ENCODE data around the gene MED22.

MED22 gene

GRCh38 chr9:133333566-133333965 lies 14.4 kb downstream of the MED22 start:
- TF ChIP-seq FOXP2 (optimal IDR thresholded peaks at IDR 0.05; ENCODE audit: borderline replicate concordance, extremely low read depth, extremely low read length, insufficient read depth) (no peak), TAF1 (IDR thresholded peaks at IDR 0.05; ENCODE audit: borderline replicate concordance, insufficient read depth, low read length) (no peak)

- TF ChIP-seq FOXP2 (optimal IDR thresholded peaks at IDR 0.05; ENCODE audit: borderline replicate concordance, extremely low read depth, extremely low read length, insufficient read depth) (no peak), POLR2AphosphoS5 (IDR thresholded peaks at IDR 0.05; ENCODE audit: low read depth, low read length) (no peak), SIN3A (IDR thresholded peaks at IDR 0.05; ENCODE audit: borderline replicate concordance, insufficient read depth, low read length) (no peak), TAF1 (IDR thresholded peaks at IDR 0.05; ENCODE audit: borderline replicate concordance, insufficient read depth, low read length) (no peak)
Observed at GRCh38 chr9:133333011-133333410, 14.9 kb downstream of the MED22 start.

GRCh38 chr9:133332381-133332730 lies 15.6 kb downstream of the MED22 start:
- TF ChIP-seq REST (IDR thresholded peaks at IDR 0.05; ENCODE audit: insufficient read depth in 1 of 2, low read depth in 2 of 2, low read length in 2 of 2) (no peak), SIN3A (IDR thresholded peaks at IDR 0.05; ENCODE audit: borderline replicate concordance, insufficient read depth, low read length) (no peak), FOXP2 (optimal IDR thresholded peaks at IDR 0.05; ENCODE audit: borderline replicate concordance, extremely low read depth, extremely low read length, insufficient read depth) (no peak), TAF1 (IDR thresholded peaks at IDR 0.05; ENCODE audit: borderline replicate concordance, insufficient read depth, low read length) (no peak), POLR2AphosphoS5 (IDR thresholded peaks at IDR 0.05; ENCODE audit: low read depth, low read length) (no peak)

- TF ChIP-seq REST (IDR thresholded peaks at IDR 0.05; ENCODE audit: insufficient read depth in 1 of 2, low read depth in 2 of 2, low read length in 2 of 2) = no peak
- no peak for TF ChIP-seq TAF1 (IDR thresholded peaks at IDR 0.05; ENCODE audit: borderline replicate concordance, insufficient read depth, low read length)
Observed at GRCh38 chr9:133331641-133332380, 16.1 kb downstream of the MED22 start.

- no peak for TF ChIP-seq TAF1 (IDR thresholded peaks at IDR 0.05; ENCODE audit: borderline replicate concordance, insufficient read depth, low read length)
- TF ChIP-seq FOXP2 (optimal IDR thresholded peaks at IDR 0.05; ENCODE audit: borderline replicate concordance, extremely low read depth, extremely low read length, insufficient read depth) = no peak
- no peak for TF ChIP-seq REST (IDR thresholded peaks at IDR 0.05; ENCODE audit: insufficient read depth in 1 of 2, low read depth in 2 of 2, low read length in 2 of 2)
Observed at GRCh38 chr9:133331221-133331620, 16.7 kb downstream of the MED22 start.

GRCh38 chr9:133327834-133328484 lies 20.0 kb downstream of the MED22 start:
- TF ChIP-seq TAF1 (IDR thresholded peaks at IDR 0.05; ENCODE audit: borderline replicate concordance, insufficient read depth, low read length) (no peak), POLR2AphosphoS5 (IDR thresholded peaks at IDR 0.05; ENCODE audit: low read depth, low read length) (no peak), FOXP2 (optimal IDR thresholded peaks at IDR 0.05; ENCODE audit: borderline replicate concordance, extremely low read depth, extremely low read length, insufficient read depth) (no peak), SIN3A (IDR thresholded peaks at IDR 0.05; ENCODE audit: borderline replicate concordance, insufficient read depth, low read length) (no peak), REST (IDR thresholded peaks at IDR 0.05; ENCODE audit: insufficient read depth in 1 of 2, low read depth in 2 of 2, low read length in 2 of 2) (no peak)

Measured in PFSK-1 (cell line).